Right atrium auricular region (tissue), 2 donors: Measurements from ENCODE around the gene AIF1L. TPM values are rescaled to one million over a fixed set of nuclear protein-coding genes. Genes with fewer than 3 reads are reported as not detected.
A peak's percentile ranks its signal among the peaks of the same experiment; 100 is the strongest.

Source experiments
- DNase-seq: peaks from one replicate; pipeline ENCODE4 v3.0.0-alpha.2; 2019; ENCODE audit warnings: low spot score
- H3K27ac ChIP-seq, 2 donors: fragments of 200-600 bp; sonication (generic); 1 replicate in 1 of 2; 2 replicates in 1 of 2; pipeline ENCODE4 v1.5.1; 2016 to 2019
- H3K27me3 ChIP-seq, 2 donors: fragments of 200-600 bp; sonication (generic); one replicate each; pipeline versions ENCODE4 v1.5.1 to v1.6.0; 2017 to 2019
- H3K36me3 ChIP-seq: fragments of 200-600 bp; sonication (generic); one replicate; pipeline ENCODE4 v1.5.1; 2016
- H3K4me1 ChIP-seq, 2 donors: fragments of 200-600 bp; sonication (generic); one replicate each; pipeline versions ENCODE4 v1.5.1 to v1.6.0; 2017 to 2019
- H3K4me3 ChIP-seq, 2 donors: fragments of 200-600 bp; sonication (generic); 1 replicate in 1 of 2; 2 replicates in 1 of 2; pipeline ENCODE4 v1.5.1; 2017 to 2019; ENCODE audit warnings: mild to moderate bottlenecking in 1 of 2, moderate library complexity in 1 of 2
- H3K9me3 ChIP-seq, 2 donors: fragments of 200-600 bp; sonication (generic); one replicate each; pipeline ENCODE4 v1.5.1; 2019
- total RNA-seq, 2 donors: library from RNA; depleted of rRNA; stranded (reverse); fragments of >200 nt; gene quantifications; one replicate each; pipeline ENCODE4 v1.1.0, GENCODE V29; 2016
- TF ChIP-seq, protein P1 (sequence below), 2 donors: fragments of 200-600 bp; sonication (generic); IDR thresholded peaks; one replicate each; pipeline ENCODE4 v1.5.1; 2019; ENCODE audit warnings: antibody characterized with exemption in 2 of 2

The AIF1L gene
- total RNA-seq, 2 donors from 2014 or later: 15.4 to 27.3 TPM

DNA sequence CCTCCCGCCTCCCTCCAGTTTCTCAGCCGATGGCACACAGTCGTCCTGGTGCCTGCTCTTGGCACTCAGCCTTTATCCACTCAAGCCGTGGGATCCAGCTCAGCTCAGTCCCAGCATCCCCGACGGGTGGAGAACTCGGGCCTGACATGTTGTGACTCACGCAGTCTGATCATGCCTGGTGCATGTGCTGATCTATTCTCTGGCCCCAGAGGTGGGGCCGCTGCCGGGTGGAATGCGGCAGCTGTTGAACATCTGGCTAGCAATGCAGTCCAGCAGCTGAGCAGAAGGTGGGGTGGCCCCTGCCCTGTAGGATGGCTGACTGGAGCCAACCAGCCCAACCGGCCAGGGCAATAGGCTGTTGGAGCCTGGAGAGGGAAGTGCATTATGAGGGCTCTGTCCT, 1.7 kb upstream of the AIF1L start:
- no peaks in the 10 kb centered on the region for H3K27me3 ChIP-seq
- TF ChIP-seq, protein P1, sequence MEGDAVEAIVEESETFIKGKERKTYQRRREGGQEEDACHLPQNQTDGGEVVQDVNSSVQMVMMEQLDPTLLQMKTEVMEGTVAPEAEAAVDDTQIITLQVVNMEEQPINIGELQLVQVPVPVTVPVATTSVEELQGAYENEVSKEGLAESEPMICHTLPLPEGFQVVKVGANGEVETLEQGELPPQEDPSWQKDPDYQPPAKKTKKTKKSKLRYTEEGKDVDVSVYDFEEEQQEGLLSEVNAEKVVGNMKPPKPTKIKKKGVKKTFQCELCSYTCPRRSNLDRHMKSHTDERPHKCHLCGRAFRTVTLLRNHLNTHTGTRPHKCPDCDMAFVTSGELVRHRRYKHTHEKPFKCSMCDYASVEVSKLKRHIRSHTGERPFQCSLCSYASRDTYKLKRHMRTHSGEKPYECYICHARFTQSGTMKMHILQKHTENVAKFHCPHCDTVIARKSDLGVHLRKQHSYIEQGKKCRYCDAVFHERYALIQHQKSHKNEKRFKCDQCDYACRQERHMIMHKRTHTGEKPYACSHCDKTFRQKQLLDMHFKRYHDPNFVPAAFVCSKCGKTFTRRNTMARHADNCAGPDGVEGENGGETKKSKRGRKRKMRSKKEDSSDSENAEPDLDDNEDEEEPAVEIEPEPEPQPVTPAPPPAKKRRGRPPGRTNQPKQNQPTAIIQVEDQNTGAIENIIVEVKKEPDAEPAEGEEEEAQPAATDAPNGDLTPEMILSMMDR (IDR thresholded peaks at IDR 0.05): no peak
- H3K27ac ChIP-seq: peak overlapping the region in 1 of 2 donors; percentile 13
- DNase-seq: peak; percentile 69
- H3K36me3 ChIP-seq: no peaks in the 10 kb centered on the region
- no peak overlapping the region for H3K4me3 ChIP-seq
- peaks cover 0 to 31% of the 10 kb centered on the region in 2 donors for H3K4me1 ChIP-seq
- no peaks in the 10 kb centered on the region for H3K9me3 ChIP-seq

DNA sequence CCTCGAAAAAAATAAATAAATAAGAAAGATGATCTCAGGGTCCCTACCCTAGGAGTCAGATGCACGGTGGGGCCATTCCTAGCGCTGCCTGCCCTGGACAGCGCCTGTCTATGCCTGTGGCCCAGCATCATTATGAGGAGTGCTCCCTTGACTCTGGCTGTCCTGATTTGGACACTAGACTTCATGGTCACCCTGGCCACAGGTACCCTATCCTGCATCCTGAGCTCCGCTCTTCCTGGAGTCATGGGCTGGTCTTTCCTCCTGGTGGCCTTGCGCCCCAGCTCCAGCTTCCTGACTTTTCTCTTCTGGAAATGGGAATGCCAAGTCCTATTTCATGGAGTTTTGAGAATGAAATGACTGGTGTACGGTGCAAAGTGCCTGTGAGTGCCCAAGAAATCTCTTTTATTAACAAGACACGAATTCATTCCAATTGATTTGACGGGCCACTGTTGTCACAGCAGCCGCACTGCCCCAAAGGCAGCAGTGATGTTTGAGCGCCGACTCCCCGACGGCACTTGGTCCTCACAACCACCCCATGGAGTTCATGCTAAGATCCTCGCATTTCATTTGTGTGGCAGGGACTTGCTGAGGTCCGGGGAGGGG, 564 bp upstream of the AIF1L start:
- Histone ChIP-seq H3K4me1 (peaks cover 0 to 42% of the 10 kb centered on the region in 2 donors), H3K4me3 (peak overlapping the region; percentile 47 to 71), H3K9me3 (no peaks in the 10 kb centered on the region), H3K27me3 (no peaks in the 10 kb centered on the region), H3K36me3 (no peaks in the 10 kb centered on the region), H3K27ac (peak overlapping the region in 1 of 2 donors; percentile 61)
- no peak for DNase-seq
- TF ChIP-seq, protein P1 (IDR thresholded peaks at IDR 0.05): no peak

- H3K4me1 ChIP-seq: peaks cover 0 to 56% of the 10 kb centered on the region in 2 donors
- H3K36me3 ChIP-seq: no peaks in the 10 kb centered on the region
- TF ChIP-seq, protein P1 (IDR thresholded peaks at IDR 0.05): no peak
- H3K9me3 ChIP-seq: no peaks in the 10 kb centered on the region
- no peak for DNase-seq
- peak overlapping the region; percentile 61 to 64 for H3K27ac ChIP-seq
- no peaks in the 10 kb centered on the region for H3K27me3 ChIP-seq
- peak overlapping the region; percentile 47 to 71 for H3K4me3 ChIP-seq
Measured at GRCh38 chr9:131097126-131097947, 1.0 kb downstream of the AIF1L start.

- Histone ChIP-seq H3K9me3 (no peaks in the 10 kb centered on the region), H3K27me3 (no peaks in the 10 kb centered on the region), H3K4me3 (peak overlapping the region in 1 of 2 donors; percentile 71), H3K27ac (peak overlapping the region; percentile 43 to 61), H3K4me1 (peaks cover 0 to 62% of the 10 kb centered on the region in 2 donors), H3K36me3 (no peaks in the 10 kb centered on the region)
- TF ChIP-seq, protein P1 (IDR thresholded peaks at IDR 0.05): no peak
- DNase-seq: no peak
Measured at GRCh38 chr9:131097948-131098278, 1.6 kb downstream of the AIF1L start.

DNA sequence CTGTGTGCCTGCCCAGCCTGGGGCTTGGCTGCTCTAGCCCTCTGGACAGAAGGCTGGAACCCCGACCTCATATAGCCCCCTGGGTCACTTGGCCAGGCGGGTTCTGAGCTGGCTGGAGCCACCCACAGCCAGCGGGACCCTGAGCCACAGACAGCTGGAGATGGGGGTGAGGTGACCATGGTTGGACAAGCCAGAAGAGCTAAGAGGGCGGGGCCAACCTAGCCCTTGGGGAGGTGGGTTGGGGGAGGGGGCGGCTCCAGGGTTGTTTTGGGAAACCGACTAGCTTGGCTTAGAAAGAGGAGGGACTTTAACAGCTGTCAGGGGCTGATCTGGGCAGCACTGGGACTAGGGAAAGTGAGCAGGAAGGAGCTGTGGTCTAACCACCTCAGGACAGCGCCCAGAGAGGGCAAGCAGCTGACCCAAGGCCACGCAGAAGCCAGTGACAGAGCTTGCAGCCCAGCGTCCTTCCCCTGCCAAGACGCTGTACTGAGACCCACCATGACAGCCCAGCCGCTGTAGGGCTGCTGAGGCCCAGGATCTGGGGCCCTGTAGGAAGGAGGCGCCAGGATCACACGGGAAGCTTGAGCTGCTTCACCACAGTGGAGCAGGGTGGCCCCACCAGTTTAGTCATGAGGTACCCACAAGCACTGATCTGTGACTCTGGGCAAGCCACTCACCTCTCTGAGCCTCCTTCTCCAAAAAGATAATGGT, 2.2 kb downstream of the AIF1L start:
- peak overlapping the region in 1 of 2 donors; percentile 71 for H3K4me3 ChIP-seq
- TF ChIP-seq, protein P1 (IDR thresholded peaks at IDR 0.05): no peak
- no peaks in the 10 kb centered on the region for H3K9me3 ChIP-seq
- no peaks in the 10 kb centered on the region for H3K27me3 ChIP-seq
- no peaks in the 10 kb centered on the region for H3K36me3 ChIP-seq
- DNase-seq: no peak
- H3K27ac ChIP-seq: peak overlapping the region; percentile 43 to 61
- H3K4me1 ChIP-seq: peaks cover 0 to 66% of the 10 kb centered on the region in 2 donors
